ENCODE measurements around the gene BID. TPM values are rescaled to one million over a fixed set of nuclear protein-coding genes. Genes with fewer than 3 reads are reported as not detected.

Gene BID
- total RNA-seq, 1 experiment from 2014 or later = 66.7 TPM

DNA sequence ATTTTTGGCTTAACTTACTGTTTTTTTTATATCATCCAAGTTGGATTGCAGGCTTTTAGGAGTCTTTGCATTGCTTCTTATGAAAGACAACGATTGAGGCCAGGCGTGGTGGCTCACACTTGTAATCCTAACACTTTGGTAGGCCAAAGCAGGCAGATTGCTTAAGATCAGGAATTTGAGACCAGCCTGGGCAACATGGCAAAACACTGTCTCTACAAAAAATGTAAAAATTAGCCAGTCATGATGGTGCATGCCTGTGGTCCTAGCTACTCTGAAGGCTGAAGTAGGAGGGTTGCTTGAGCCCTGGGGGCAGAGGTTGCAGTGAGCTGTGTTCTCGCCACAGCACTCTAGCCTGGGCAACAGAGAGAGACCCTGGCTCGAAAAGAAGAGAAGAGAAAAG is 56.6 kb downstream of the BID start:
- no TSS peak for BruUV-seq (replicated peaks)
- no peak for DNase-seq (ENCODE audit: low read depth, low spot score)
- Histone ChIP-seq H3K4me3 (ENCODE audit: low read depth in 2 of 2, low read length in 2 of 2) (no peak overlapping the region), H3K4me1 (ENCODE audit: control insufficient read depth, insufficient read depth, low read length) (no peaks in the 10 kb centered on the region), H3K27me3 (ENCODE audit: control insufficient read depth, insufficient read depth, low read length) (no peaks in the 10 kb centered on the region), H3K36me3 (ENCODE audit: control insufficient read depth, insufficient read depth, low read length) (no peaks in the 10 kb centered on the region), H3K9me3 (ENCODE audit: control insufficient read depth, insufficient read depth, low read depth, low read length) (no peaks in the 10 kb centered on the region), H3K27ac (ENCODE audit: low read length) (no peak overlapping the region)
- ATAC-seq = no peak
- POLR2A ChIA-PET = no interaction called here
- TF ChIP-seq CTCF (IDR thresholded peaks at IDR 0.05) (no peak), POLR2AphosphoS5 (IDR thresholded peaks at IDR 0.05; ENCODE audit: low read depth, low read length) (no peak), REST (IDR thresholded peaks at IDR 0.05; ENCODE audit: insufficient read depth in 1 of 2, low read depth in 2 of 2, low read length in 1 of 2) (no peak), TCF7L2 (IDR thresholded peaks at IDR 0.05; ENCODE audit: low read depth, low read length) (no peak), SIN3A (IDR thresholded peaks at IDR 0.05; ENCODE audit: borderline replicate concordance, insufficient read depth, low read depth, low read length) (no peak)
- in situ Hi-C loops (cut with HindIII; ENCODE audit: low pct_unique_long_range_greater_than_20kb, low sequenced_read_pairs) = no loop called here
- CTCF ChIA-PET = no interaction called here
- intact Hi-C loops (cut with micrococcal nuclease; ENCODE audit: unreplicated experiment) = no loop called here

DNA sequence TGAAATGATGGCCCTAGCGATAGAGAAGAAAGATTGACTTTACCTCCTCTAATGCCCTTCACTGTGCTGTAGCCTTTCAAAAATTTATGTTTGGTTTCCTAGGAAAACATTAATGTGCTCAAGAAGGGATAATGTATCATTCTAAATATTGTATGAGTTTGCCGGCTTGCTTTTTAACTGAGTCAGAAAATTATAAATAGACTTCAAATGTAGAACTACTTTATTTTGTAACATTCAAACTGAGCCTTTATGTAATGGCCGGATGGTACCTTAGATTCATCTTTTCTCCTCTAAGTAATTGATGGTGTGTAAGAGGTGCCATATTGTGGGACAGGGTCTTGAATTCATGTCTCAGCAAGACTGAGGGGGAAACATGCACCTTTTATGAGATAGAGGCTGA is 57.7 kb downstream of the BID start:
- POLR2A ChIA-PET = no interaction called here
- Histone ChIP-seq H3K4me3 (ENCODE audit: low read depth in 2 of 2, low read length in 2 of 2) (no peak overlapping the region), H3K27ac (ENCODE audit: low read length) (no peak overlapping the region), H3K27me3 (ENCODE audit: control insufficient read depth, insufficient read depth, low read length) (no peaks in the 10 kb centered on the region), H3K4me1 (ENCODE audit: control insufficient read depth, insufficient read depth, low read length) (no peaks in the 10 kb centered on the region), H3K36me3 (ENCODE audit: control insufficient read depth, insufficient read depth, low read length) (no peaks in the 10 kb centered on the region), H3K9me3 (ENCODE audit: control insufficient read depth, insufficient read depth, low read depth, low read length) (no peaks in the 10 kb centered on the region)
- BruUV-seq (replicated peaks) = no TSS peak
- ATAC-seq (no peak), DNase-seq (ENCODE audit: low read depth, low spot score) (no peak)
- intact Hi-C loops (cut with micrococcal nuclease; ENCODE audit: unreplicated experiment) = no loop called here
- in situ Hi-C loops (cut with HindIII; ENCODE audit: low pct_unique_long_range_greater_than_20kb, low sequenced_read_pairs) = no loop called here
- CTCF ChIA-PET = no interaction called here
- no peak for TF ChIP-seq POLR2AphosphoS5 (IDR thresholded peaks at IDR 0.05; ENCODE audit: low read depth, low read length)
- TF ChIP-seq REST (IDR thresholded peaks at IDR 0.05; ENCODE audit: insufficient read depth in 1 of 2, low read depth in 2 of 2, low read length in 1 of 2) = no peak
- no peak for TF ChIP-seq TCF7L2 (IDR thresholded peaks at IDR 0.05; ENCODE audit: low read depth, low read length)
- no peak for TF ChIP-seq CTCF (IDR thresholded peaks at IDR 0.05)
- no peak for TF ChIP-seq SIN3A (IDR thresholded peaks at IDR 0.05; ENCODE audit: borderline replicate concordance, insufficient read depth, low read depth, low read length)
